HG03565 (cell line): Measurements from ENCODE around the gene MYRIP.

Experiments used
- ATAC-seq: cut with Tn5 transposase; IDR thresholded peaks from one replicate; pipeline ENCODE4 v1.9.1; 2021; ENCODE audit warnings: mild to moderate bottlenecking, moderate library complexity; ENCODE audit not compliant: unreplicated experiment

MYRIP gene

DNA sequence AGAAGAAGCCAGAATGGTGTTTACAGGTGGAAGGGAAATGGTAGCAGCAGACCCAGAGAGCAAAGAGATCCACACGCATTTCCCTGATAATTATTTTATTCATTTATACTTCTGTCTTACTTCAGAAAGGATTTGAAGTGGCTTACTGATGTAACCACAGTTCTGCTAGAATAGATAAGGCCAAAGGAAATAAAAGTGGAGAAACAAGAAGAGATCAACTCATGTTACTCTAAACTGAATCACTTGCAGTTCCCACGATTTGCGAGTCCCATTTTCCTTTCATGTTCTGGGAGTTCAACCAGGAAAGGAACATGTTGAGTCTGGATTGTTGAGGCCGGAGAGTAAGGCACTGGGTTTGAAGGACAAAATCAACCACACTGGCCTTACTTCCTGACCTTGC, 151.8 kb downstream of the MYRIP start:
- no peak for ATAC-seq

DNA sequence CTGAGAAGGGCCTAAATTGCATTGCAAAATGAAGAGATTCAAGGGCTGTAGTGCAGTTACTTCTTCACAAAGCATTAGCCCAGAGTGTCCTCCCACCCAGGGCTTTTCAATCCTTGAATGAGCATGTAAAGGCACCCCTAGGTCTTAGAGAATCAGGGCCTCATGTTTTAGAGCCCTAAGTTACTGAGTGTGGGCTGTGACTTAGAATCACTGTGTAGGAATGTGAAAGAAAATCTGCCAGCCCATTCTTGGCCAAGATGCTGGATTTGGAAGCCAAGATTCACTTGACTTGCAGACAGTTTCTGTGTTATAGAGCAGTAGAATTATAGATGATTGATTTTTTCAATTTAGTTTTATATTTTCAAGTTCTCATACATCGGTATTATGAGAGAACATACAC, 153.2 kb downstream of the MYRIP start:
- no peak for ATAC-seq

DNA sequence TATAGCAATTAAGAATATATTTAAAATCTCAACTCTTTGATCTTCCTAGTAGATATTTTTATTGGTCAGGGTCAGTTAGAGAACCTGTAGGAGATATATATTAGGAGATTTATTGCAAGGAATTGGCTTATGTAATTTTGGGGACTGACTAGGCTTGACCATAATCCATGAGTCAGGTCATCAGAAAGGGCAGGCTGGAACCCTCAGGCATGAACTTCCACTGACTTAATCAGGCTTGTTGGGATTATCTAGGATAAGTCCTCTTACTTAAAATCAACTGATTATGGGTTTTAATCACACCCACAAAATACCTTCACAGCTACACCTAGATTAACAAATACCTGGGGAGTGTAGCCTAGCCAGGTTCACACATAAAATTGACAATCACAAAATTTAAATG, 156.1 kb downstream of the MYRIP start:
- ATAC-seq: no peak

DNA sequence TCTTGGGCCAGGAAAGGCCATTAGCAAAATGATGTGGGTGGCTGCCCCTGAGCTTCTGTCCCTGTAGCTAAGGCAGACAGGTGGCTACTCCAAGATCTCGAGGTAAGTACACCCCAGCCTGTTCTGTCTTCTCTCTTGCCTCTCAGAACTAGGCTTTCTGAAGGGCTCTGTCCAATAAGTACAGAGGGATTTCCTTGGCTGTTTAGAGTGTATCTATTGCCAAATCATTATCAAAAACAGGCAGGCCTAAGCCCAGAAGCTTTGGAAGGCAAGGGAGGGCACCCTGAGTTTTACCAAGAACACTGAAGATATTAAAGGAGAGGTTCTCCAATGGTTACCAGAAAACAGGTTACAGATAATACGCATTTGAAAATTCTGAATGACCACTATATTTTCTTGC, 156.6 kb downstream of the MYRIP start:
- no peak for ATAC-seq

DNA sequence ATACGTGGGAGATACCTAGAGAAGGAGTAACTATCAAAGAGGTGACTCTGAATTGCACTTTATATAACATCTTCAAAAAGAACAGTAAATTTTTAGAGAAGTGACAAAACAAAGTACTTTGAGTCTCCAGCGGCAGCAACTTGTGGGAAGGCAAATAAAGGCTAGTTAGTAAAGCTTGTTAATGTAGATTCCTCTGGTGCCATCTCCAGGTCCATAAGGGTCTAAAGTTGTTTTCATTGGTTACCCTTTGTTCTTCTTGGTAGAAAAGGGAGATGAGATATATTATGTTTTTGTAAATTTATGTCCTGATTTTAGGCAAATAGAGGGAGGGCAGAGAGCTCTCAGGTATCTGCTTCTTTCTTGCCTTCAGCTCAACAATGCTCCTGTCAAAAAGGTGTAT, 161.6 kb downstream of the MYRIP start:
- ATAC-seq: no peak

DNA sequence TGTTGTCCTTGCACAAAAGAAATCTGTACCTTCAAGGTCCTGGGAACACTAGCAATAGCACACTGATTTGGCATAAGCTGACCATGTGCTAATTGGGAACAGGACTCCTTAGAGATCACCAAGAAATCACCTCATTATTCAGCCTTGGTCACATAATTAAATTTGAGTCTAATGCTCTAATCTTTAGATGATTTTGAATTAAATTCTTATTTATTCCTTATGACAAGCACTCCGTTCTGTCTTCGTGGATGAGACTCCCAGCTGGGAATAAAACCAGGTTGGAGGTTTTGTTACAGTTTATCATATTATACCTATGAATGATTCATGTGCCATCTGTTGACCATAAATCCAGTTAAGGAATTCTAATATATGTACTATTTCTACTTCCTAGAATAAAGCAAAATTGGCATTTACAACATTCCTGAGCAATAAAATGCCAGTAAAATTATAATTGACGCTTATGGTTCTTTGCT, 162.2 kb downstream of the MYRIP start:
- ATAC-seq: no peak

DNA sequence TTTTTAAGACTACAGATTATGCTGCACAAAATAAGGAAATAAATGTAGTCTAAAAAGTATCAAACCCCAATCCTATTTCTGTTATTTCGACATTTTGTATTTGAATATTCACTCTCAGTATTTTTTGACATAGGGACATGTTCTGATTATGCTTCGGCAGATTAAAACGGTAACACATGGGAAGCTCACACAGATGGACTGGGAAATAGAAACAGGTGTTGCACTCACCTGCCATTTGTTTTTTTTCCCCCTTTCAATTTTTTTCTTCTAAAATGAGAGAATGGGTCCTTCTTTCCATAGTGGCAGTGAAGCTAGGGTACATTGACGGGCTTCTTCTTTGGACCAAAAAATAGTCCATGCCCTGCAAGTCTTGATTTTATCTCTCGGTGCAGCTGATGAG, 163.1 kb downstream of the MYRIP start:
- ATAC-seq: no peak

DNA sequence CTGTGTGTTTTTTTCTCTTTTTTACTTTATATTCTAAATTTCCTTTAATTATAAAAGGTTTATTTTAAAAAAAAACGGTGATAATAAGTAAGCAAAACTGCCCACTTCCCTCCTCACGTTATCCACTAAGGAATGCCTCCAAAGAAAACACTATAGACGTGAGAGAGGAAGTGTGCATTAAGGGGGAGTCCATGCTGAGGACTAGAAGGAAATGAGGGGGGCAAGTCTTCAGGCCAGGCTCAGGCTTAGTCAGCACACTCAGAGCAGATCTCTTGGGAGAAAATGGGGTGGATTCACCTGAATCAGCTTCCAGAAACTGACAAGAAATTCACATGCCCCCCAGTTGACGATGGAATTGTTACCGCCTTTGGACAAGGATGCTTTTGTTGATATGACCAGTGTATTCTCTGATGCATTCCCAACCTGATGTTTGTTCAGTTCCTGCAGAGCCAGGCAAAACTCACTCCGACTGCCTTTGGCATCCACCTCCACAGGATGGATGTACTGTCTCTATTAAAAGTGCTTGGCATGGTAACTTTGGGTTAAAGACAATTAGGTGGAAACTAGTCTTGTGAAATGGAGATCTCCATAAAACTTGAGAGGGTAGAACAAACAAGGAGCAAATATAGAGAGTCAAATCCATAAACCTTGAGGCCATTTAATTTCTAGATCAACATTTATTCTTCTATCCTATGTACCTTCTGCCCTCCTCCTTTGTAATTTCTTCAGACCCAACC, 167.8 kb downstream of the MYRIP start:
- no peak for ATAC-seq

DNA sequence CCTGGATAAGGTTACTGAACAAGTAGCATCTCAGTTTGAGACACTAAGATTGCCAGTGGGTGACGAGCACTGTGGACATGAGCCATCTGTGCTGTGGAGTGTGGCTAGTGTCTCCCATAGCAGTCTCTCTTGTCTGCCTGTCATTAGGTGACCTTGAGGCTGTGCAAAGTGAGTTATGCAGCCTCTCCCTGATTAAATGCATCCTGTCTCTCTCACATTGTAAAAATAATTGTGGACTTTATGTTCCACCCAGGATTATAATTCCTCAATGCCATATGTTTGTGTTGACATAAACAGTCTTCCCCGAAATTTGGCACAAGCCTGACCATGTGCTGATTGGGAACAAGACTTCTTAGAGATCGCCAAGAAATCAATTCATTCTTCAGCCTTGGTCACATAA, 168.9 kb downstream of the MYRIP start:
- no peak for ATAC-seq

DNA sequence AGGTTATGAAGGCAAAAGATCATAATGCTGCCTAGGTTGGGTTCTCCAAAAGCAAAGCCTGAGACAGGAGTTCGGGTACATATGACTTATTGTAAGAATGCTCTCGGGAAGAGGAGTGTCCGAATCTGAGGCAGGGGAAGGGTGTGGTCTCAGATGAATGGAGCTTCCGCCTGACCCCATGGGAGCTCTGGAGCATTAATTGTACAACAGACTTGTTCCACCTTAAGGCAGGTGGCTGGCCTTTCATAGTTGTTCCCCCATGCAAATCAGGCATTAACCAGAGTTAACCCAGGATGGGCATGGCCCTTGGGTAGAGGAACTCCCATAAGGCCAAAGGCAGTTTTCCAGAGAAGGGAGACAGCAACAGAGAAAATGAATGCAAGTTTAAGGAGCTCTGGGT, 170.6 kb downstream of the MYRIP start:
- no peak for ATAC-seq

DNA sequence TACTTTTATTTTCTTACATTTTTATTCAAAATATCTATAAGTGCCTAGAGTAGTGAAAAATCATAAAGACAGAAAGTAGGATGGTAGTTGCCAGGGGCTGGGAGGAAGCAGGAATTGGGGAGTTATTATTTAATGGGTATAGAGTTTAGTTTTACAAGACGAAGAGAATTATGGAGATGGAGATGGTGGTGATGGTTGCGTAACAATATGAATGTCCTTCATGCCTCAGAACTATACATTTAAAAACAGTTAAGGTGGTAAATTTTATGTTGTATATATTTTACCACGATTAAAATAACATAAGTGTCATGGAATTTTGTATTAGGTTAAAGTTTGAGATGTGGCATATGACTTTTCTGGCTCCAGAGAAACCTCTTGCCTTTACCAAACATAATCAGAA, 171.4 kb downstream of the MYRIP start:
- ATAC-seq: no peak

DNA sequence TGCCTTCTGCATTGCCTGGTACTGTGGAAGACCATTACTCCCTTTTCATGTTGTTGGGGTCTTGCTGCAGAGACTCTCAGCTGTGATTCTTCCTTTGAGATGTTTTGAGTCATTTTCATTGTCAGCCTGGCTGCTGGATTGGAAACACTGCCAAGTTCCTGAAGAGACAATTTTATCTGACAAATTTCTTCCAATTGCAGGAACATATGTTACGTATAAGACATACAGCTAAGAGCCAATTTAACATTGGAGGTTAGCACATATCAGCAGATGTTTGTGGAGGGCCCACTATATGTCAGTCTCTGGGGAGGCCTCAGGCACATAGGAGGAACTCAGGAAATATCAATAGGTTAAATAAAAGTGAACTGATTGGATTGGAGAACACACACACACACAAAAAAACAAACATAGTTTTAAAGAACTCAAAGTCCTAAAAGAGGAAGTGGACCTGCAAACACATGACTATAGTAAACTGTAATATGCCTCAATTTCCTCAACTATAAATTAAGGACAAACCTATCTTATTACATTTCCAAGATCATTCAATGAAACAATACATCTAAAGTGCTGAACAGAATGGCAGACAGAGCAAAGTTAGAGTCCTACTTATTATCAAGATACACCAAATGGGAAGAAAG, 172.3 kb downstream of the MYRIP start:
- no peak for ATAC-seq

DNA sequence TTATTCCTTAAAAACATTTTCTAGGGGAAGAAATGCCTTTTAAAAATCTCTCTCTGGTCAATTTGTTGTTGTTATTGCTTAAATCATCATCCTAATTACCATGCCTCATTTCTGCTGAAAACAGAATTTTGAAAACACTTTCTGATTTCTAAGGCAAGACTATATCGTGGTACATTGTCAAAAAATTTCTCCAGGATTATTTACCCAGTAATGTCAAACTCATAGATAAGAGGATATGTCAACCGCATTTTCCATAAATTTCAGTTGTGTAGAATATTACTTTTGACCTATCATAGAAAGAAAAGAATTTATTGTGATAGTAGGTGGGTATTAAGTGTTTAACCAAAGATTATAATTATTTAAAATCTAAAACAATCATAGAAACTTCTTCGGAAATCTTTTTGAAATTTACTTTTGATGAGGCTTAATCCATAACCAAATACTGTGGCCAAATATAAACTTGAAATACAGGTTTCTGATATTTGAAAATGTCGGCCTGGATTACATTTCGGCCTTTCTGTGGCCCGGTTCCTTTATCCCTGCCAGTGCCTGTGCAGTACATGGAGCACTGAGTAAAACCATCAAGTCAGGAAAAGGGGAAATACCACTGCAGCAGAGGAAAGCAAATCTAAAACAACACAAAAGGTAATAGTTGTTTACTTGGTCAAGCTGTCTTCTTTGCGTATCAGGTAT, 173.4 kb downstream of the MYRIP start:
- no peak for ATAC-seq

DNA sequence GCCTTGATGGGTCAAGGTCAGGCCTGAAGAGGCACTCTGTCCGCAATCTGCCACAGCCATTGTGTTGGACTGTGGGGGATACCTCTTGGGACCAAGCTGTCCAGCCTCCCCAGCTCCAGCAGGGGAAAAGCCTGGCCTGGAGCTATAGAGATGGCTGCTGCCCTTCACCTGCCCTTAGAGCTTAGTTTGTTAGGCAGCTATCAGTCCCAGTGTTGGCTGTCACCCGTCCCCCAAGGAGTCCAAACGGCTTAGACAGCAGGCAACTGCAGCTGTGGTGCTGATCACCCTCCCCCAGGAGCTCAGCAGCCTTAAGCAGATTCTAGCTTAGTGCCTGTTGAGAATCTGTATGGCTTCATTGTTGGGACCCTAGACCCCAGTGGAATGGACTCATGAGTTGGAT, 180.3 kb downstream of the MYRIP start:
- no peak for ATAC-seq

DNA sequence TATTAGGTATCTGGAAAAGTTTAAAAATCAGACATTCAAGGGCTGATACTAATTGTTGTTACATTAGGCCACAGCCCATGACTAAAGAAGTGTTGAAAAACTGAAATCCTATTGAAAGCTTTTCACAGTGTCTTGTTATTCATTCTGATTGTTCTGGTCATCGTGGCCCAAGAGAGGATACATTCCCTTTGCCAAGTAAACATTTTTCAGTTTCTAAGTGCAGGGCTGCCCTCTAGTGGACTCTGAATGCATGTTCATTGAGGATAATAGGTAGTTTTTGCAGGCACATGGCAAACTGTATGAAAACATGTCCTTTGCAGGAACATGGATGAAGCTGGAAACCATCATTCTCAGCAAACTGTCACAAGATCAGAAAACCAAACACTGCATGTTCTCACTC, 181.1 kb downstream of the MYRIP start:
- no peak for ATAC-seq

DNA sequence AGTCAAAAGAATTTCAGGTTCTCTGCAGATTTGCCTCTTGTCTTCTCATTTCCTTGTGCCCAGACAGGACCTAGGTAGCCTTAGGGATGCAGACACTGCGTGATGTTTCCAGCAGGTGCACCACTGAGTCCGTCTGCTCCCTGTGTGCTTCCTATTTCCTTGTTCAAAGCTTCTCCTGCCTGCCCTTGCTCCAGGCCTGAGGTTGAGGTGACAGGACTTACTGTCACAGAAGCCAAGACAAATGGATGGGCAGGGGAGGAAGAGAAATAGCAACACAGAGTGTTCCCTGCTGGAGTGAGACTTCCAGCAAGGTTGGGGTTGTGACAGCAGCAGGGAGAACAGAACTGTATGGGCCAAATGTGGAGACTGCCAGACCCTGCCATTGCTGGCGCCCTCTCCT, 199.4 kb downstream of the MYRIP start:
- ATAC-seq: no peak

DNA sequence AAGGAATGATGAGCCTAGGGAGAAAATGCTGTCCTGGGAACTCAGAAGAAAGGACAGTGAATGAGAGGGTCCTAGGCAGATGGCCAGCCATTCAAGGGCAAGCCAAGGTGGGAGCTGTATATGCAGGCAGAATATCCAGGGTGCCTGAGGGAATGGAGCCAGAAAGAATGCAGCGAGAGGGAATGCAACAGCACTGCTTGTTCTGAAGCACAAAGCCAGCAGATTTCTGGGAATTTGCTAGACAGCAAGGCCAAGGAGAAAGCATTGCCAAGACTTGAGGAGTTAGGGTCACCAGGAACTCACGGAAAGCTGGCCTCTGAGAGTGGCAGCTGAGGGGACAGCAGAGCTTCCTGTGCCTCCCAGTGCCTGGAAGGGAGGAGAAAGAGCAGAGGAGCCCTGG, 200.6 kb downstream of the MYRIP start:
- ATAC-seq: no peak

DNA sequence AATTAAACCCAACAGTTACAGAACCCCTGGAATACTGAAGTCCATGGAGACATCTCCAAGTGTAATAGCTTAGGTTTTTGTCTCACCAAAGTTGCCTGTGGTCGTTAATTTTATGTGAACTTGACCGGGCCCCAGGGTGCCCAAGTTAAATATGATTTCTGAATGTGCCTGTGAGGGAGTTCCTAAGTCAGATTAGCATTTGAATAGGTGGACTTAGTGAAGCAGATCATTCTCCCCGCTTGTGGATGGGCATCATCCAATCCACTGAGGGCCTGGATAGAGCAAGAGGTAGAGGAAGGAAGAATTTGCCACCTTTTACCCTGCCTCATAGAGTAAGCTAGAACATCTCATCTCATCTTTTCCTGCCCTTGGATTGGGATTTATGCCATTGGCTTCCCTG, 203.0 kb downstream of the MYRIP start:
- no peak for ATAC-seq

DNA sequence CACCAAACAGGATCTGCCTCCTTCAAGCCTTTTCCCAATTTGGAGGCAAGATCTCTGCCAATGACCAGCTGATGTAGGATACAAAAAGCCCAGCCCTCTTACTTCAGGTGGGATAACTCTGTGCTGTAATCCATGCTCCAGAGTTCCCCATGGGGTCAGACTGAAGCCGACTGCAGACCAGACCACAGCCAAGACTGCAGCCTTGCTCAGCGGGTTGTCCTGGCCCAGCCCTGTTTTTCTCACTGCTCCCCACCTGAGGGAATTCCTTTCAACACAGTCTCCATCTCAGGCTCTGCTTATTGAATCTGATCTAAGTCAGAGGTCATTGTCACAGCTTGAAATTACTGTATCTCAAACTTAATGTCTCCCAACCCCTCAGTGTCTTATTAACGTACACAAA, 207.0 kb downstream of the MYRIP start:
- ATAC-seq: no peak

DNA sequence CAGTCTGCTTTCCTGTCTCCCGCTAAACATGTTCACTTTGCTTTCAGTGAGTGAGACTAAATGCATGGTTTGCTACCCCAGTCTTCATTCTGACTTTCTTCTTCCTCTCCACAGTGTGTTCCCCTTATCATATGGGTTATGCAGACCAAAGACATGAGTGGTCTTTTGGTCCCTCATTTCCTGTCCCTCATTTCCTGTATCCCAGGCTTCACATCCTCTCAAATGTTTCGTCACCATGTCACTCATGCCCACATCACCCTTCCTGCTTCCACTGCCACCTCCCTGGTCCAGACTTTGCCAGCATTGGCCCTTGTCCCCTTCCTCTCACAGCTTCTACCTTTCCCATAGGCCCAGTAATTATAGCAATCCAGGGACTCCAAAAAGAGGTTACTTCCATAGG, 209.0 kb downstream of the MYRIP start:
- ATAC-seq: no peak

DNA sequence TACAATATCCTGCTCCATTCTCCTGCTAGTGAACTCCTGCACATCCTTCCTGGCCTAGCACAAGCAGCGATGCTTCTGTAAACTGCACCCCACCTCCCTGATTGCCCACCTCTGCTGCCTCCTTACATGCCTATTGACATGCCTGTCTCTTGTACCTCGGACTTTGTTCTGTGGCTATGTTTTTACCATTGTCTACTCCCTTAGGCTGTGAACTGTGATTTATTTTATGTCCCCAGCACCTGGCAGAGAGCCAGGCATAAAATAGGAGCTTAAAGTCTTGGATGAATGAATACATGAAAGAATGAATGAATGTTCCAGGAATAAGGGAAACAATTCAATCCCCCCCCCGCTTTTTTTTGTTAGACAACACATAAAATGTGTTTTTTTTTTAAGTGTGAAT, 210.0 kb downstream of the MYRIP start:
- no peak for ATAC-seq

DNA sequence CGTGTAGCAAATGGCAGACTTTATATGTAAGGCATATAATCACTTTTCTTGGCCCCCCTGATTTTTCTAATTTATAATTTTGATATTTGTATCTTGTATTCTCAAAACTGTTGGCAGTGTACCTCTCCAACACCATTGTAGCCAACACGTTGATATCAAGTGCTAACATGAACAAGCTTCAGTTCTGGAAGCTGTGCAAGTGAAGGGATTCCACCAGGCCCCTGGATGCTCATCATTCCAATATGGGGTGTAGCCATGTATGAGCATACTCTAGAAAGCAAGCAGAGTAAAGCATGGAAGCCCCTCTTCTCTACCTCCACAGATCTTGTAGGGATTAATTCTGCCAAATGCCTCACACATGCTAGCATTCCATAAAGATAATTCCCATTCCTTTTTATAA, 211.3 kb downstream of the MYRIP start:
- ATAC-seq: no peak
